ENCODE results near the gene THEM4. TPM values are rescaled to one million over a fixed set of nuclear protein-coding genes. Genes with fewer than 3 reads are reported as not detected.
"Not testable (repeated sequence)": the region's sequence is repeated elsewhere in the genome, so short reads cannot be mapped to it uniquely, and the experiment has no call there.

Gene THEM4
- total RNA-seq, 2 experiments from 2014 or later = 20.1 to 22.0 TPM

GRCh38 chr1:151885479-151885878 is 23.8 kb downstream of the THEM4 start:
- H3K4me3 Mint-ChIP-seq = no peak overlapping the region
- H3K36me3 Mint-ChIP-seq (ENCODE audit: low read depth) = peaks cover 34% of the 10 kb centered on the region
- DNase-seq = no peak
- intact Hi-C loops (cut with micrococcal nuclease) = loop anchor here (10.0 kb wide), 1 partner anchor 121 kb away; the partner anchor contains the start of gene MRPL9
- H3K27ac Mint-ChIP-seq = no peak overlapping the region
- CTCF ChIA-PET = interaction anchor here (1.2 kb wide), 1 partner anchor 114 kb away, joined by 5 read pairs; no protein-coding TSS in a partner anchor
- H3K9me3 Mint-ChIP-seq = no peaks in the 10 kb centered on the region
- H3K4me1 Mint-ChIP-seq (ENCODE audit: low read depth) = peaks cover 4% of the 10 kb centered on the region
- no peaks in the 10 kb centered on the region for H3K27me3 Mint-ChIP-seq (ENCODE audit: low read depth)

GRCh38 chr1:151884879-151885278 is 24.4 kb downstream of the THEM4 start:
- H3K9me3 Mint-ChIP-seq = not testable (repeated sequence)
- intact Hi-C loops (cut with micrococcal nuclease) = loop anchor here (5.0 to 10.0 kb wide), 2 partner anchors 38 to 120 kb away; partner anchors contain the start of gene MRPL9
- CTCF ChIA-PET = interaction anchor here (0.8 kb wide), 1 partner anchor 115 kb away, joined by 3 read pairs; no protein-coding TSS in a partner anchor

GRCh38 chr1:151884445-151884844 is 24.9 kb downstream of the THEM4 start:
- H3K4me1 Mint-ChIP-seq (ENCODE audit: low read depth); DNase-seq; H3K27me3 Mint-ChIP-seq (ENCODE audit: low read depth); H3K4me3 Mint-ChIP-seq; H3K27ac Mint-ChIP-seq; H3K9me3 Mint-ChIP-seq: not testable (repeated sequence)
- intact Hi-C loops (cut with micrococcal nuclease) = loop anchor here (5.0 to 10.0 kb wide), 2 partner anchors 37 to 120 kb away; partner anchors contain the start of gene MRPL9
- H3K36me3 Mint-ChIP-seq (ENCODE audit: low read depth) = peaks cover 32% of the 10 kb centered on the region
- CTCF ChIA-PET = interaction anchor here (0.8 to 1.0 kb wide), 2 partner anchors 115 to 116 kb away, joined by 3 read pairs; no protein-coding TSS in a partner anchor

More at GRCh38 chr1:151884879-151885278, 24.4 kb downstream of the THEM4 start:
- H3K27ac Mint-ChIP-seq; H3K4me3 Mint-ChIP-seq; DNase-seq; H3K4me1 Mint-ChIP-seq (ENCODE audit: low read depth); H3K27me3 Mint-ChIP-seq (ENCODE audit: low read depth): not testable (repeated sequence)
- peaks cover 32% of the 10 kb centered on the region for H3K36me3 Mint-ChIP-seq (ENCODE audit: low read depth)

- not testable (repeated sequence) for H3K27ac Mint-ChIP-seq; H3K4me3 Mint-ChIP-seq; DNase-seq; H3K27me3 Mint-ChIP-seq (ENCODE audit: low read depth); H3K9me3 Mint-ChIP-seq; H3K4me1 Mint-ChIP-seq (ENCODE audit: low read depth)
- H3K36me3 Mint-ChIP-seq (ENCODE audit: low read depth) = peaks cover 29% of the 10 kb centered on the region
- CTCF ChIA-PET = interaction anchor here (1.0 kb wide), 1 partner anchor 117 kb away, joined by 3 read pairs; no protein-coding TSS in a partner anchor
- intact Hi-C loops (cut with micrococcal nuclease) = loop anchor here (5.0 to 10.0 kb wide), 2 partner anchors 37 to 119 kb away; partner anchors contain the start of gene MRPL9
Measured at GRCh38 chr1:151883898-151884297, 25.4 kb downstream of the THEM4 start.

DNA sequence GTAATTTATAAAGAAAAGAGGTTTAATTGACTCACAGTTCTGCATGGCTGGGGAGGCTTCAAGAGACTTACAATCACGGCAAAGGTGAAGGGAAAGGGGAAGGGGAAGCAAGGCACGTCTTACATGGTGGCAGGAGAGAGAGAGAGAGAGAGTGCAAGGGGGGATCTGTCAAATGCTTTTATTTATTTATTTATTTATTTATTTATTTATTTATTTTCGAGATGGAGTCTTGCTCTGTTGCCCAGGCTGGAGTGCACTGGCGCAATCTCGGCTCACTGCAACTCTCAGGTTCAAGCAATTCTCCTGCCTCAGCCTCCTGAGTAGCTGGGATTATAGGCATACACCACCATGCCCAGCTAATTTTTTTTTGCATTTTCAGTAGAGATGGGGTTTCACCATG is 26.4 kb downstream of the THEM4 start:
- not testable (repeated sequence) for DNase-seq; H3K27ac Mint-ChIP-seq; H3K4me3 Mint-ChIP-seq; H3K27me3 Mint-ChIP-seq (ENCODE audit: low read depth); H3K9me3 Mint-ChIP-seq; H3K4me1 Mint-ChIP-seq (ENCODE audit: low read depth)
- CTCF ChIA-PET = interaction anchor here (0.6 to 0.7 kb wide), 2 partner anchors 39 to 542 kb away, joined by 3 to 5 read pairs; no protein-coding TSS in a partner anchor
- intact Hi-C loops (cut with micrococcal nuclease) = loop anchor here (5.0 to 10.0 kb wide), 2 partner anchors 36 to 118 kb away; partner anchors contain the start of gene MRPL9
- H3K36me3 Mint-ChIP-seq (ENCODE audit: low read depth) = peaks cover 26% of the 10 kb centered on the region

- intact Hi-C loops (cut with micrococcal nuclease) = loop anchor here (5.0 to 10.0 kb wide), 2 partner anchors 35 to 118 kb away; partner anchors contain the start of gene MRPL9
- no peak overlapping the region for H3K4me3 Mint-ChIP-seq
- no peaks in the 10 kb centered on the region for H3K4me1 Mint-ChIP-seq (ENCODE audit: low read depth)
- no peaks in the 10 kb centered on the region for H3K27me3 Mint-ChIP-seq (ENCODE audit: low read depth)
- H3K36me3 Mint-ChIP-seq (ENCODE audit: low read depth) = peaks cover 24% of the 10 kb centered on the region
- CTCF ChIA-PET = interaction anchor here (0.6 to 1.6 kb wide), 4 partner anchors 8 to 542 kb away, joined by 3 to 5 read pairs (median 4); no protein-coding TSS in a partner anchor
- no peaks in the 10 kb centered on the region for H3K9me3 Mint-ChIP-seq
- no peak for DNase-seq
- no peak overlapping the region for H3K27ac Mint-ChIP-seq
Measured at GRCh38 chr1:151882466-151882865, 26.8 kb downstream of the THEM4 start.

GRCh38 chr1:151881479-151881878 is 27.8 kb downstream of the THEM4 start:
- intact Hi-C loops (cut with micrococcal nuclease) = loop anchor here (5.0 to 10.0 kb wide), 2 partner anchors 34 to 117 kb away; partner anchors contain the start of gene MRPL9
- no peak overlapping the region for H3K27ac Mint-ChIP-seq
- H3K36me3 Mint-ChIP-seq (ENCODE audit: low read depth) = peaks cover 16% of the 10 kb centered on the region
- H3K4me1 Mint-ChIP-seq (ENCODE audit: low read depth) = no peaks in the 10 kb centered on the region
- H3K27me3 Mint-ChIP-seq (ENCODE audit: low read depth) = no peaks in the 10 kb centered on the region
- H3K4me3 Mint-ChIP-seq = no peak overlapping the region
- CTCF ChIA-PET = interaction anchor here (0.6 to 1.6 kb wide), 6 partner anchors 41 to 135 kb away, joined by 3 to 5 read pairs (median 4); no protein-coding TSS in a partner anchor
- DNase-seq = no peak
- H3K9me3 Mint-ChIP-seq = no peaks in the 10 kb centered on the region

GRCh38 chr1:151875419-151876097 is 33.8 kb downstream of the THEM4 start:
- Mint-ChIP-seq H3K4me3 (no peak overlapping the region), H3K9me3 (no peaks in the 10 kb centered on the region), H3K27me3 (ENCODE audit: low read depth) (no peaks in the 10 kb centered on the region), H3K27ac (no peak overlapping the region), H3K36me3 (ENCODE audit: low read depth) (peaks cover 10% of the 10 kb centered on the region), H3K4me1 (ENCODE audit: low read depth) (peaks cover 12% of the 10 kb centered on the region)
- intact Hi-C loops (cut with micrococcal nuclease) = no loop called here
- DNase-seq = no peak
- CTCF ChIA-PET = interaction anchor here (0.6 to 2.6 kb wide), 2 partner anchors 125 to 218 kb away, joined by 3 to 6 read pairs; no protein-coding TSS in a partner anchor

DNA sequence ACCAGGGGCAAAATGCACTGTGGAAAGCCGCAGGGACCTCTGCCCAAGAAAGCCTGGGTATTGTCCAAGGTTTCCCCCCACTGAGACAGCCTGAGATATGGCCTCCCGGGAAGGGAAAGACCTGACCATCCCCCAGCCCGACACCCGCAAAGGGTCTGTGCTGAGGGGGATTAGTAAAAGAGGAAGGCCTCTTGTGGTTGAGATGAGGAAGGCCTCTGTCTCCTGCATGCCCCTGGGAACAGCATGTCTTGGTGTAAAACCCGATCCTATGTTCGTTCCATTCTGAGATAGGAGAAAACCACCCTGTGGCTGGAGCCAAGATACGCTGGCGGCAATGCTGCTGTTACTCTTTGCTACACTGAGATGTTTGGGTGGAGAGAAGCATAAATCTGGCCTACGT is 36.5 kb downstream of the THEM4 start:
- H3K36me3 Mint-ChIP-seq (ENCODE audit: low read depth); intact Hi-C loops (cut with micrococcal nuclease); H3K4me3 Mint-ChIP-seq; DNase-seq; H3K27me3 Mint-ChIP-seq (ENCODE audit: low read depth); H3K9me3 Mint-ChIP-seq; CTCF ChIA-PET; H3K27ac Mint-ChIP-seq: not testable (repeated sequence)
- H3K4me1 Mint-ChIP-seq (ENCODE audit: low read depth) = peaks cover 18% of the 10 kb centered on the region

GRCh38 chr1:151871284-151872030 is 37.9 kb downstream of the THEM4 start:
- CTCF ChIA-PET = interaction anchor here (0.6 to 1.9 kb wide), 4 partner anchors 14 to 179 kb away, joined by 3 to 9 read pairs (median 4); no protein-coding TSS in a partner anchor
- Mint-ChIP-seq H3K4me1 (ENCODE audit: low read depth) (peaks cover 22% of the 10 kb centered on the region), H3K4me3 (no peak overlapping the region), H3K9me3 (no peaks in the 10 kb centered on the region), H3K36me3 (ENCODE audit: low read depth) (peaks cover 7% of the 10 kb centered on the region), H3K27me3 (ENCODE audit: low read depth) (no peaks in the 10 kb centered on the region), H3K27ac (no peak overlapping the region)
- intact Hi-C loops (cut with micrococcal nuclease) = no loop called here
- DNase-seq = no peak

DNA sequence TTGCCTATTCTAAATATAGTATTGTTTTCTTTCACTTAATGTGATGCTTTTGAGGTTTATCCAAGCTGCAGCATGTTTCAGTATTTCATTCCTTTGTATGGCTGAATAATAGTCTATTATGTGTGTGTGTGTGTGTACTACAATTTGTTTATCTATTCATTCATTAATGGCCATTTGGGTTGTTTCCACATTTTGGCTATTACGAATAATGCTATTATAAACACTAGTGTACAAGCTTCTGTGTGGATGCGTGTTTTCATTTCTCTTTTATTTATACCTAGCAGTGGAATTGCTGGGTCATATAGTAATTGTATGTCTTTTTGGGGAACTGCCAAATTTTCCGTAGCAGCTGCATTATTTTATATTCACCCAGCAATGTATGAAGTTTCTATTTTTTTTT is 40.8 kb downstream of the THEM4 start:
- no peak overlapping the region for H3K4me3 Mint-ChIP-seq
- no peaks in the 10 kb centered on the region for H3K27me3 Mint-ChIP-seq (ENCODE audit: low read depth)
- no peaks in the 10 kb centered on the region for H3K9me3 Mint-ChIP-seq
- no peak overlapping the region for H3K27ac Mint-ChIP-seq
- DNase-seq = no peak
- intact Hi-C loops (cut with micrococcal nuclease) = no loop called here
- H3K36me3 Mint-ChIP-seq (ENCODE audit: low read depth) = no peaks in the 10 kb centered on the region
- H3K4me1 Mint-ChIP-seq (ENCODE audit: low read depth) = peaks cover 12% of the 10 kb centered on the region
- CTCF ChIA-PET = no interaction called here
